Chondrocyte (in vitro differentiated cells): Measurements from ENCODE around the gene PIP5K1A. TPM values are rescaled to one million over a fixed set of nuclear protein-coding genes. Genes with fewer than 3 reads are reported as not detected.

Experiments used
- DNase-seq: peaks from one replicate; pipeline ENCODE4 v3.0.0; 2021; ENCODE audit warnings: mixed read lengths, low spot score
- H3K27ac Mint-ChIP-seq: one replicate; pipeline ENCODE4 v1.8.0; 2021; ENCODE audit warnings: mild to moderate bottlenecking, moderate library complexity, mixed read lengths; ENCODE audit not compliant: unreplicated experiment
- H3K27me3 Mint-ChIP-seq: 2 replicates; pipeline ENCODE4 v1.8.0; 2021; ENCODE audit warnings: low read depth, mixed read lengths
- H3K36me3 Mint-ChIP-seq: 2 replicates; pipeline ENCODE4 v1.8.0; 2021; ENCODE audit warnings: low read depth, mixed read lengths
- H3K4me1 Mint-ChIP-seq: 2 replicates; pipeline ENCODE4 v1.8.0; 2021; ENCODE audit warnings: low read depth, mild to moderate bottlenecking, mixed read lengths
- H3K4me3 Mint-ChIP-seq: one replicate; pipeline ENCODE4 v1.8.0; 2021; ENCODE audit warnings: mild to moderate bottlenecking, moderate library complexity, mixed read lengths; ENCODE audit not compliant: unreplicated experiment
- H3K9me3 Mint-ChIP-seq: 2 replicates; pipeline ENCODE4 v1.8.0; 2021; ENCODE audit warnings: low read depth, mixed read lengths
- total RNA-seq: library from RNA; stranded (reverse); gene quantifications from 3 replicates; pipeline ENCODE4 v1.2.1, GENCODE V29; 2021
- TF ChIP-seq, protein P1 (sequence below): fragments of 200-600 bp; sonication (generic); IDR thresholded peaks from 2 replicates; pipeline ENCODE4 v1.5.0; 2021; ENCODE audit warnings: antibody characterized with exemption, mild to moderate bottlenecking, moderate library complexity

PIP5K1A gene
- total RNA-seq, 1 donor from 2014 or later: 72.8 TPM

DNA sequence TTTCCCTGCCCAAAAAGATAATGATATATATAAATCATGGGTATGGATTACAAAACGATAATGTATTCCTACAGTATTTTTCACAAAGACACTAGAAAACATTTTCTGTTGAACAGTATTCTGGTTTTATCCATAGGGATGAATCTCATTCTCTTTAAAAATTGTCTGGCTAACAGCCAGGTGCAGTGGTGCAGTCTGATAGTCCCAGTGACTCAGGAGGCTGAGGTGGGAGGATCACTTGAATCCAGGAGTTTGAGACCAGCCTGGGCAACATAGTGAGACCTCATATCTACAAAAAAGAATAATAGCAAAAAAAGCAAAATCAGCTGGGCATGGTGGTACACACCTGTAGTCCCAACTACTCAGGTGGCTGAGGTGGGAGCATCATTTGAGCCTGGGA lies 23.3 kb downstream of the PIP5K1A start:
- TF ChIP-seq, protein P1, sequence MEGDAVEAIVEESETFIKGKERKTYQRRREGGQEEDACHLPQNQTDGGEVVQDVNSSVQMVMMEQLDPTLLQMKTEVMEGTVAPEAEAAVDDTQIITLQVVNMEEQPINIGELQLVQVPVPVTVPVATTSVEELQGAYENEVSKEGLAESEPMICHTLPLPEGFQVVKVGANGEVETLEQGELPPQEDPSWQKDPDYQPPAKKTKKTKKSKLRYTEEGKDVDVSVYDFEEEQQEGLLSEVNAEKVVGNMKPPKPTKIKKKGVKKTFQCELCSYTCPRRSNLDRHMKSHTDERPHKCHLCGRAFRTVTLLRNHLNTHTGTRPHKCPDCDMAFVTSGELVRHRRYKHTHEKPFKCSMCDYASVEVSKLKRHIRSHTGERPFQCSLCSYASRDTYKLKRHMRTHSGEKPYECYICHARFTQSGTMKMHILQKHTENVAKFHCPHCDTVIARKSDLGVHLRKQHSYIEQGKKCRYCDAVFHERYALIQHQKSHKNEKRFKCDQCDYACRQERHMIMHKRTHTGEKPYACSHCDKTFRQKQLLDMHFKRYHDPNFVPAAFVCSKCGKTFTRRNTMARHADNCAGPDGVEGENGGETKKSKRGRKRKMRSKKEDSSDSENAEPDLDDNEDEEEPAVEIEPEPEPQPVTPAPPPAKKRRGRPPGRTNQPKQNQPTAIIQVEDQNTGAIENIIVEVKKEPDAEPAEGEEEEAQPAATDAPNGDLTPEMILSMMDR: no peak
- Mint-ChIP-seq H3K36me3 (peaks cover 9% of the 10 kb centered on the region), H3K4me3 (no peak overlapping the region), H3K27ac (no peak overlapping the region), H3K27me3 (no peaks in the 10 kb centered on the region), H3K4me1 (peaks cover 11% of the 10 kb centered on the region), H3K9me3 (no peaks in the 10 kb centered on the region)
- DNase-seq: no peak

DNA sequence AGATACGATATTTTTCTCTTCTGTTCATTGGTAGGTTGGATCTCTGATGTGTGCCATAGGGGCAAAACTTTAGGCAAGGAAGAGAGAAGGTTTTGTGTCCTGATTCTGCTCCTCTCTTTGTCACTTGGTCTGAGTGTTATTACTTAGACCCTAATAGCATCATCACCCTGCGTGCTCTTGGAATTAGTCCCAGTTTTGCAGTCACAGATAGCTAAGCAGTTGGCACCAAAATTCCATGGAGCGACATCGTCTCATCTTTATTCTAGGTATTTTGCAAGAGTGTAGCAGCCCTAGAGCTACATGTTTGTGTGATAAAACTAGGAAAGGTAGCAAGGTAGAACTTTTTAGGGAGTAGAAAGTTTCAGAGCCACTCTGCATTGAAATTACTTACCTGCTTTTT lies 23.8 kb downstream of the PIP5K1A start:
- no peaks in the 10 kb centered on the region for H3K27me3 Mint-ChIP-seq
- H3K27ac Mint-ChIP-seq: peak overlapping the region; percentile 11
- no peak overlapping the region for H3K4me3 Mint-ChIP-seq
- TF ChIP-seq, protein P1: no peak
- H3K36me3 Mint-ChIP-seq: peaks cover 10% of the 10 kb centered on the region
- no peaks in the 10 kb centered on the region for H3K9me3 Mint-ChIP-seq
- peaks cover 10% of the 10 kb centered on the region for H3K4me1 Mint-ChIP-seq
- DNase-seq: no peak

DNA sequence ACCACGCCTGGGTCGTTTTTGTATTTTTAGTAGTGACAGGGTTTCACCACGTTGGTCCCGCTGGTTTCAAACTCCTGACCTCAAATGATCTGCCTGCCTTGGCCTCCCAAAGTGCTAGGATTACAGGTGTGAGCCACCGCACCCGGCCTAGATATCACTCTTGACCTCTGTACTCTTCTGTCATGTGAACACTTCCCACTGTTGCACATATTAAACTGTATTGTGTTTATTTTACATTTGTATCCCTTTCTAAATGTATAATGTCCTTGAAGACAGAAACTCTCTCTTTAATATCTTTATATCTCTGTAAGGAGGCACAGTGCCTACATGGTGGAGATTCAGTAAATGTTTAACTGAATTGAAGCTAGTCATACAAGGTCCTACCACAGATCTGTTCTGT lies 36.9 kb downstream of the PIP5K1A start:
- no peaks in the 10 kb centered on the region for H3K27me3 Mint-ChIP-seq
- H3K27ac Mint-ChIP-seq: peak overlapping the region; percentile 6
- no peak overlapping the region for H3K4me3 Mint-ChIP-seq
- peaks cover 23% of the 10 kb centered on the region for H3K4me1 Mint-ChIP-seq
- TF ChIP-seq, protein P1: no peak
- H3K36me3 Mint-ChIP-seq: peaks cover 43% of the 10 kb centered on the region
- H3K9me3 Mint-ChIP-seq: no peaks in the 10 kb centered on the region
- no peak for DNase-seq

DNA sequence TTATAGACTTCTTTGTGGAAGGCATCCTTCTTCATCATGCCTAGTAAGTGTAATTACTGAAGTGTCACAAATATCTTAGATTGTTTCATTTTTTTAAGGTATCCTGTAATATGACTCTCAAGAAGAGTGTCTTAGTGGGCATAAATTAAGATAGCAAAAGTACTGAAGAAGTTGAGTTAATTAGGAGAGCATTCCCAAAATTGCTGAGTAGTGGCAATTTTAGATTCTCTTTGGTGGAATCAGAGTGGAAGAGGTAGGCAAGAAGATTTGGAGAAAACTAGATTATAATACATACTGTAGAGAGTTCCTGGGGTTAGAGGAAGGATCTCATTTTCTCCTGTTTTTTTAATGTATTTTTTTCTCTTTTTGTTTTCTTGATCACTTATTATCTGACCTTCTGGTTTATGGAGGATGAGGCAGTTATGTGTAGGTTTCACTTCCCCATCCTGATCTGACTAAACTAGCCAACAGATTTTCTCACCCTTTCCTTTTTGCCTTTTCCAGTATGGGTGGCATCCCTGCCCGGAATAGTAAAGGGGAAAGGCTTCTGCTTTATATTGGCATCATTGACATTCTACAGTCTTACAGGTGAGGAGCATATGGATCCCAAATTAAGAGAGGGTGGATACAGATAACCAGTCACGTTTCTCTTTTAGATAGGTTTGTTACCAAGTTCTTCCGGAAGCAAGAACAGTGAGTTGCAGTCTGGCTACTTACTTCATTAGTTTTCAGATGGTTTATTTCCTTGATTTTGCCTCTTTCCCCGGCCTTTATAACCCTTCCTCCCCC lies 39.5 kb downstream of the PIP5K1A start:
- H3K36me3 Mint-ChIP-seq: peaks cover 44% of the 10 kb centered on the region
- no peak overlapping the region for H3K4me3 Mint-ChIP-seq
- no peak for DNase-seq
- TF ChIP-seq, protein P1: no peak
- peak overlapping the region; percentile 82 for H3K27ac Mint-ChIP-seq
- H3K9me3 Mint-ChIP-seq: no peaks in the 10 kb centered on the region
- peaks cover 23% of the 10 kb centered on the region for H3K4me1 Mint-ChIP-seq
- no peaks in the 10 kb centered on the region for H3K27me3 Mint-ChIP-seq

DNA sequence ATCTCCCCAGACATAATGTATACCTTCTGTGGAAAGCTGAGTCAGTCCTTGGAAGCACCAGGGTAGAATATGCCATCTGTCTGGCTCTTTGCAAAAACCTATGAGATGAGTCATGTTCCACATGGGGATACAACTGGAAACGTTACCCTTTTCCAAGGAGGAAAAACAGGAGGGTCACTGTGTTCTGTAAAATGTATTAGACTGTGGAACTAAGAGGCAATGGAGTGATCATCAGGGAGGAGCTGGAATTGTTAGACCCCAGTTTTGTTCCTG lies 40.1 kb downstream of the PIP5K1A start:
- TF ChIP-seq, protein P1: no peak

More for the DNA sequence above, 40.1 kb downstream of the PIP5K1A start:
- no peaks in the 10 kb centered on the region for H3K9me3 Mint-ChIP-seq
- DNase-seq: no peak
- peaks cover 23% of the 10 kb centered on the region for H3K4me1 Mint-ChIP-seq
- H3K4me3 Mint-ChIP-seq: no peak overlapping the region
- peaks cover 47% of the 10 kb centered on the region for H3K36me3 Mint-ChIP-seq
- no peaks in the 10 kb centered on the region for H3K27me3 Mint-ChIP-seq
- H3K27ac Mint-ChIP-seq: peak overlapping the region; percentile 82
